Peyer's patch (tissue), 4 donors: ENCODE measurements around the gene FSIP1.

Source experiments
- POLR2A ChIP-seq, 2 donors: fragments of 450-650 bp; IDR thresholded peaks; one replicate each; pipeline ENCODE4 v1.5.1; 2017; ENCODE audit warnings: antibody characterized with exemption in 2 of 2, mild to moderate bottlenecking in 2 of 2, moderate library complexity in 2 of 2
- TF ChIP-seq, protein P1 (sequence below), 6 experiments: fragments of 450-650 bp in 4 of 6; fragments of 200-600 bp in 2 of 6; sonication (generic) in 1 of 6; IDR thresholded peaks; one replicate each; pipeline ENCODE4 v1.5.1; 2017 to 2019; ENCODE audit warnings: antibody characterized with exemption in 6 of 6, mild to moderate bottlenecking in 3 of 6, moderate library complexity in 1 of 6

- TF ChIP-seq POLR2A (IDR thresholded peaks at IDR 0.05): no peak
- TF ChIP-seq, protein P1, sequence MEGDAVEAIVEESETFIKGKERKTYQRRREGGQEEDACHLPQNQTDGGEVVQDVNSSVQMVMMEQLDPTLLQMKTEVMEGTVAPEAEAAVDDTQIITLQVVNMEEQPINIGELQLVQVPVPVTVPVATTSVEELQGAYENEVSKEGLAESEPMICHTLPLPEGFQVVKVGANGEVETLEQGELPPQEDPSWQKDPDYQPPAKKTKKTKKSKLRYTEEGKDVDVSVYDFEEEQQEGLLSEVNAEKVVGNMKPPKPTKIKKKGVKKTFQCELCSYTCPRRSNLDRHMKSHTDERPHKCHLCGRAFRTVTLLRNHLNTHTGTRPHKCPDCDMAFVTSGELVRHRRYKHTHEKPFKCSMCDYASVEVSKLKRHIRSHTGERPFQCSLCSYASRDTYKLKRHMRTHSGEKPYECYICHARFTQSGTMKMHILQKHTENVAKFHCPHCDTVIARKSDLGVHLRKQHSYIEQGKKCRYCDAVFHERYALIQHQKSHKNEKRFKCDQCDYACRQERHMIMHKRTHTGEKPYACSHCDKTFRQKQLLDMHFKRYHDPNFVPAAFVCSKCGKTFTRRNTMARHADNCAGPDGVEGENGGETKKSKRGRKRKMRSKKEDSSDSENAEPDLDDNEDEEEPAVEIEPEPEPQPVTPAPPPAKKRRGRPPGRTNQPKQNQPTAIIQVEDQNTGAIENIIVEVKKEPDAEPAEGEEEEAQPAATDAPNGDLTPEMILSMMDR (IDR thresholded peaks at IDR 0.05): no peak
Observed at GRCh38 chr15:39820050-39820602, 37.5 kb upstream of the FSIP1 start.
